Measurements from ENCODE around the gene CGB7. TPM values are rescaled to one million over a fixed set of nuclear protein-coding genes. Genes with fewer than 3 reads are reported as not detected.
A peak's percentile ranks its signal among the peaks of the same experiment; 100 is the strongest.

The CGB7 gene
- total RNA-seq, 1 experiment from 2014 or later: 0.95 TPM

DNA sequence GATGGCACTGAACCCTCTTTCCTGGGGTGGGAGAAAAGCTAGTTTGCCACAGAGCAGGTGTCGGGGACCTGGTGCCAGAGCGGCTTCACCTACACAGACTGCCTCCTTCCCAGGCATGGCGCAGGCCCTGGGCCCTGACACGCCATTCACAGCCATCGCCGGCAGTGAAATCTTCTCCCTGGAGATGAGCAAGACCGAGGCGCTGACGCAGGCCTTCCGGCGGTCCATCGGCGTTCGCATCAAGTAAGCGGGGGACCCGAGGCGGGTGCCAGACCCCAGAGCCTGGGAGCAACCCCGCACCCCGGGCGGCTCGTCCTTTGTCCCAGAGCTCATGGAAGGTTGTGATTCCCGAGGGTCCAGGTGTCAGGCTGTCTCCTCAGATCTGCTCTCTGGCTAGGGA, 50.6 kb downstream of the CGB7 start:
- DNase-seq (ENCODE audit: low read depth, low spot score) (no peak), ATAC-seq (no peak)
- BruUV-seq (replicated peaks): no TSS peak
- CTCF ChIA-PET: no interaction called here
- peaks cover 4% of the 10 kb centered on the region for H3K36me3 ChIP-seq (ENCODE audit: control insufficient read depth, insufficient read depth, low read length)
- H3K4me1 ChIP-seq (ENCODE audit: control insufficient read depth, insufficient read depth, low read length): no peaks in the 10 kb centered on the region
- H3K9me3 ChIP-seq (ENCODE audit: control insufficient read depth, insufficient read depth, low read depth, low read length): no peaks in the 10 kb centered on the region
- in situ Hi-C loops (cut with HindIII; ENCODE audit: low pct_unique_long_range_greater_than_20kb, low sequenced_read_pairs): no loop called here
- H3K27me3 ChIP-seq (ENCODE audit: control insufficient read depth, insufficient read depth, low read length): no peaks in the 10 kb centered on the region
- H3K27ac ChIP-seq (ENCODE audit: low read length): no peak overlapping the region
- H3K4me3 ChIP-seq (ENCODE audit: low read depth in 2 of 2, low read length in 2 of 2): no peak overlapping the region
- POLR2A ChIA-PET: interaction anchor here (0.6 kb wide), 1 partner anchor 379 kb away, joined by 7 read pairs; no protein-coding TSS in a partner anchor
- intact Hi-C loops (cut with micrococcal nuclease; ENCODE audit: unreplicated experiment): no loop called here
- no peak for TF ChIP-seq POLR2AphosphoS5 (IDR thresholded peaks at IDR 0.05; ENCODE audit: low read depth, low read length)
- TF ChIP-seq TCF7L2 (IDR thresholded peaks at IDR 0.05; ENCODE audit: low read depth, low read length): no peak
- TF ChIP-seq, protein P1, sequence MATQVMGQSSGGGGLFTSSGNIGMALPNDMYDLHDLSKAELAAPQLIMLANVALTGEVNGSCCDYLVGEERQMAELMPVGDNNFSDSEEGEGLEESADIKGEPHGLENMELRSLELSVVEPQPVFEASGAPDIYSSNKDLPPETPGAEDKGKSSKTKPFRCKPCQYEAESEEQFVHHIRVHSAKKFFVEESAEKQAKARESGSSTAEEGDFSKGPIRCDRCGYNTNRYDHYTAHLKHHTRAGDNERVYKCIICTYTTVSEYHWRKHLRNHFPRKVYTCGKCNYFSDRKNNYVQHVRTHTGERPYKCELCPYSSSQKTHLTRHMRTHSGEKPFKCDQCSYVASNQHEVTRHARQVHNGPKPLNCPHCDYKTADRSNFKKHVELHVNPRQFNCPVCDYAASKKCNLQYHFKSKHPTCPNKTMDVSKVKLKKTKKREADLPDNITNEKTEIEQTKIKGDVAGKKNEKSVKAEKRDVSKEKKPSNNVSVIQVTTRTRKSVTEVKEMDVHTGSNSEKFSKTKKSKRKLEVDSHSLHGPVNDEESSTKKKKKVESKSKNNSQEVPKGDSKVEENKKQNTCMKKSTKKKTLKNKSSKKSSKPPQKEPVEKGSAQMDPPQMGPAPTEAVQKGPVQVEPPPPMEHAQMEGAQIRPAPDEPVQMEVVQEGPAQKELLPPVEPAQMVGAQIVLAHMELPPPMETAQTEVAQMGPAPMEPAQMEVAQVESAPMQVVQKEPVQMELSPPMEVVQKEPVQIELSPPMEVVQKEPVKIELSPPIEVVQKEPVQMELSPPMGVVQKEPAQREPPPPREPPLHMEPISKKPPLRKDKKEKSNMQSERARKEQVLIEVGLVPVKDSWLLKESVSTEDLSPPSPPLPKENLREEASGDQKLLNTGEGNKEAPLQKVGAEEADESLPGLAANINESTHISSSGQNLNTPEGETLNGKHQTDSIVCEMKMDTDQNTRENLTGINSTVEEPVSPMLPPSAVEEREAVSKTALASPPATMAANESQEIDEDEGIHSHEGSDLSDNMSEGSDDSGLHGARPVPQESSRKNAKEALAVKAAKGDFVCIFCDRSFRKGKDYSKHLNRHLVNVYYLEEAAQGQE (IDR thresholded peaks at IDR 0.05; ENCODE audit: insufficient read depth in 1 of 2, low read depth in 2 of 2, low read length in 1 of 2): no peak
- TF ChIP-seq, protein P2, sequence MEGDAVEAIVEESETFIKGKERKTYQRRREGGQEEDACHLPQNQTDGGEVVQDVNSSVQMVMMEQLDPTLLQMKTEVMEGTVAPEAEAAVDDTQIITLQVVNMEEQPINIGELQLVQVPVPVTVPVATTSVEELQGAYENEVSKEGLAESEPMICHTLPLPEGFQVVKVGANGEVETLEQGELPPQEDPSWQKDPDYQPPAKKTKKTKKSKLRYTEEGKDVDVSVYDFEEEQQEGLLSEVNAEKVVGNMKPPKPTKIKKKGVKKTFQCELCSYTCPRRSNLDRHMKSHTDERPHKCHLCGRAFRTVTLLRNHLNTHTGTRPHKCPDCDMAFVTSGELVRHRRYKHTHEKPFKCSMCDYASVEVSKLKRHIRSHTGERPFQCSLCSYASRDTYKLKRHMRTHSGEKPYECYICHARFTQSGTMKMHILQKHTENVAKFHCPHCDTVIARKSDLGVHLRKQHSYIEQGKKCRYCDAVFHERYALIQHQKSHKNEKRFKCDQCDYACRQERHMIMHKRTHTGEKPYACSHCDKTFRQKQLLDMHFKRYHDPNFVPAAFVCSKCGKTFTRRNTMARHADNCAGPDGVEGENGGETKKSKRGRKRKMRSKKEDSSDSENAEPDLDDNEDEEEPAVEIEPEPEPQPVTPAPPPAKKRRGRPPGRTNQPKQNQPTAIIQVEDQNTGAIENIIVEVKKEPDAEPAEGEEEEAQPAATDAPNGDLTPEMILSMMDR (IDR thresholded peaks at IDR 0.05): no peak
- no peak for TF ChIP-seq SIN3A (IDR thresholded peaks at IDR 0.05; ENCODE audit: borderline replicate concordance, insufficient read depth, low read depth, low read length)

DNA sequence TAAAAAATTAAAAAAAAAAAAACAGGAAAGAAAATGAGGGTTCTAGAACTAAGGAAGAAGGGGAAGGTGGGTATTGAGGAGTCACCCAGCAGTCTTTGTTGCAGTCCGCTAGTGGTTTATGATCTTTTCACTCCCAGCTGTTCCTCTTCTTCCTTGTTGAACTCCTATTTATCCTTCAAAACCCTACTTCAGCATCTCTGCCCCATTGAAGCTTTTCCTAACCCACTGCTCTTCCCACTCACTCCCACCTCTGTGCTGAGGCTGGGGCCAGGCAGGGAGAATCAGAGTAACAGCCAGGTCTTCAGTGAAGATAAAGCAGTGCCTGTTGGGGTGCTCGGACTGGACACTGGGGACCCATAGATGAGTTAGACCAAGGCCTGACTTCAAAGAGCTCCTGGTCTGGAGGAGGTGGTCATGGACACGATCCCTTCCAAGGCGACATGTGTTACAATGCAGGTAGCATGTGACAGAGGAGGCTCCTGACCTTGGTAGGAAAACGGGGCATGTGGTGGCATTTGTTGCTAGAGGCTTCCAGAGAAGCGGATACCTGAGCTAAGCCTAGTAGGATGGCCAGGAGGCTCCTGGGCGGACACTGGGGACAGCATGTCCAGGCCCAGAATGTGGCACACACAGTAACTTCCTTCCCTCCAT, 52.5 kb downstream of the CGB7 start:
- no peak for TF ChIP-seq SIN3A (IDR thresholded peaks at IDR 0.05; ENCODE audit: borderline replicate concordance, insufficient read depth, low read depth, low read length)
- TF ChIP-seq, protein P1 (IDR thresholded peaks at IDR 0.05; ENCODE audit: insufficient read depth in 1 of 2, low read depth in 2 of 2, low read length in 1 of 2): no peak
- no peak for TF ChIP-seq POLR2AphosphoS5 (IDR thresholded peaks at IDR 0.05; ENCODE audit: low read depth, low read length)
- TF ChIP-seq TCF7L2 (IDR thresholded peaks at IDR 0.05; ENCODE audit: low read depth, low read length): no peak
- TF ChIP-seq, protein P2 (IDR thresholded peaks at IDR 0.05): no peak
- no peak overlapping the region for H3K4me3 ChIP-seq (ENCODE audit: low read depth in 2 of 2, low read length in 2 of 2)
- H3K27ac ChIP-seq (ENCODE audit: low read length): no peak overlapping the region
- DNase-seq (ENCODE audit: low read depth, low spot score): no peak
- peaks cover 4% of the 10 kb centered on the region for H3K36me3 ChIP-seq (ENCODE audit: control insufficient read depth, insufficient read depth, low read length)
- no peaks in the 10 kb centered on the region for H3K4me1 ChIP-seq (ENCODE audit: control insufficient read depth, insufficient read depth, low read length)
- ChIA-PET CTCF (interaction anchor here (0.5 to 0.7 kb wide), 2 partner anchors 16 to 267 kb away, joined by 3 read pairs; no protein-coding TSS in a partner anchor), POLR2A (no interaction called here)
- in situ Hi-C loops (cut with HindIII; ENCODE audit: low pct_unique_long_range_greater_than_20kb, low sequenced_read_pairs): no loop called here
- H3K9me3 ChIP-seq (ENCODE audit: control insufficient read depth, insufficient read depth, low read depth, low read length): no peaks in the 10 kb centered on the region
- intact Hi-C loops (cut with micrococcal nuclease; ENCODE audit: unreplicated experiment): no loop called here
- no peak for ATAC-seq
- TSS peak; percentile 70 for BruUV-seq (replicated peaks)
- H3K27me3 ChIP-seq (ENCODE audit: control insufficient read depth, insufficient read depth, low read length): no peaks in the 10 kb centered on the region
